Activated CD8-positive, alpha-beta memory T cell treated with anti-CD3 and anti-CD28 coated beads, Interleukin-2, amount 50 U/mL, for 1 hour (primary cell): ENCODE data around the gene TPRN.

ENCODE experiments used
- DNase-seq: peaks from one replicate; pipeline ENCODE4 v3.0.0-alpha.2; 2020; ENCODE audit errors: extremely low read depth

The TPRN gene

GRCh38 chr9:137225699-137226331, 25.3 kb upstream of the TPRN start:
- DNase-seq = no peak

- DNase-seq = no peak
Measured at GRCh38 chr9:137224830-137225694, 24.5 kb upstream of the TPRN start, which contains the start of gene CYSRT1. Gene CYSRT1, plus strand, starts transcription at chr9:137225174. Its CDS starts 448 bp downstream, at chr9:137225622.

DNA sequence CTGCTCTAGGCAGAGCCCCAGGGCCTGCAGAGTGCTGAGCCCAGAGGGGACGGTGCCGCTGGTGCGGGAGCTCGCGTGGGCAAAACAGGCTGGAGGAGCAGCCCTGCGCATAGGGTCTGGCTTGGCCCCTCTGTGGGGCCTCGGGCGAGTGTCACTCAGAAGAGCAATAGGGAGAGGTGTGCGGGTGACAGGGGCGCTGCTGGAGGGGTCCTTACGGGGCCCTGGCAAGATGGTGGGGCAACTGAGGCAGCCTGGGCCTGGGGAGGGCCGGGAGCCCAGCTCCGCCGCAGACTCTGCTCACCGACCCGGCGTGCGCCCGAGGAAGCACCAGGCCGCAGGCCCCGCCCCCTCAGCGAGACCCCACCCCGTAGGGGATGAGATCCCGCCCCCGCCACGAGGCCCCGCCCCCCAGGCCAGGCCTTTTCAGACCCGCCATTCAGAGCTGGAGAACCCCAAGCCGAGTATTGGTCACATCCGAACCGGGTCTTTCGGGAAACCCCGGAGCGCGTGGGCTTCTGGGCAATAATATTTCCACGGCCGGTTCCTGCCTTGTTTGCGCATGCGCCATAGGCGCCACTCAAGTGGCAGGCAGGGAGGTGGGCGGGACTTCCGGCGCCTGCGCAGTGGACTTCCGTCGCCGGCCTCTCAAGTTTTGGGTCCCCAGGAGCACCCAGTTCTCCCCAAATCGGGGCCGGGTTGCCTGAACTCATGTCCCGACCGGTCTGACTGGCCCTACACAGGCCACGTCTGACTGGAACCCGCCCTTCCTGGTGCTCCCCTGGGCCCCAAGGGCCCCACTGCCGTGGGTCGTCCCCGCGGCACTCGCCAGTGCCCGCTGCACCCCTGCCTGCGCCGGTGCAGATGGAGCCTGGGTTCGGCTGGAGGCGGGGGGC, 22.8 kb upstream of the TPRN start:
- peak; percentile 97 for DNase-seq

DNA sequence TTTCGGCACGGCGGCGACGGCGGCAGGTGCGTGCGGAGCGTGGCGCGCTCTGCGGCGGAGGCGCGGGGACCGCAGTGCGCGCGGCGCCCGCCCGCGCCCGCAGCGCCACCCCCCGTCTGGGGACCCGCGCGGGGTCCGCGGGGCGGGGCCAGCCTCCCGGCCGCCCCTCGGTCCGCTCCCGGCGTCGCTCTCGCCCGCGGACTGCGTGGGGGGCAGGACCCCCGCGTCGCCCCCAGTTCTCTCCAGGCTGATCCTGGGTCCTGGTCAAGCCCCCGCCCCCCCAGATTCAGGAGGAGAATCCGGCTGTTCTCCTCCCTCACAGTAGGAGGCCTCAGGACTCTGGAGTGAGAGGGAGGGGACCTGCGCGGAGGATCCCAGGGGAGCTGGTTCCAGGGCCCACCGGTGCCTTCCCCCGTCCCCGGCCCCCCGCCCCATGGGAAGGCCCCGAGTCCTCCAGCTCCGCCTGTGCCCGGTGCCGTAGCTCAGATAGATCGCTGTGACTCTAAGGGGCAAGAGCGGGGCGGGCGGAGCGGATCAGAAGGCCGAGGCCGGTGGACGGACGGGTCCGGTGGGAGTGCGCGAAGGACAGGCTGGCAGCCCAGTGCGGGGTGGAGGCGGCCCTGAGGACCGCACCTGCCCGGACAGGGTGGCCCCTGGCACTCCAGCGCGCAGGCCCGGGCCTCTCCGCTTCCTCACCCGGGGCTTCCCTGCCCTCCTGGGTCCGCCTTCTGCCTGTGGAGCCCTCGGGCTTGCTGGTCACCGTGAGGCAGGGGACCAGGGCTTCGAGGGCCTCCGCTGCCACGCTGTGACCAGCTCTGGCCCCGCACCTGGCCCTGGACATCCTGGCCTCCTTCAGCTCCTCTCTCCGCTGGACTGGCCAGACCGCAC, 21.9 kb upstream of the TPRN start, which contains the start of gene RNF208:
RNF208 (minus strand) TSS at position 51 of the 888 bp plus-strand sequence. CDS start 1,028 bp downstream, outside the sequence.
- DNase-seq = no peak

DNA sequence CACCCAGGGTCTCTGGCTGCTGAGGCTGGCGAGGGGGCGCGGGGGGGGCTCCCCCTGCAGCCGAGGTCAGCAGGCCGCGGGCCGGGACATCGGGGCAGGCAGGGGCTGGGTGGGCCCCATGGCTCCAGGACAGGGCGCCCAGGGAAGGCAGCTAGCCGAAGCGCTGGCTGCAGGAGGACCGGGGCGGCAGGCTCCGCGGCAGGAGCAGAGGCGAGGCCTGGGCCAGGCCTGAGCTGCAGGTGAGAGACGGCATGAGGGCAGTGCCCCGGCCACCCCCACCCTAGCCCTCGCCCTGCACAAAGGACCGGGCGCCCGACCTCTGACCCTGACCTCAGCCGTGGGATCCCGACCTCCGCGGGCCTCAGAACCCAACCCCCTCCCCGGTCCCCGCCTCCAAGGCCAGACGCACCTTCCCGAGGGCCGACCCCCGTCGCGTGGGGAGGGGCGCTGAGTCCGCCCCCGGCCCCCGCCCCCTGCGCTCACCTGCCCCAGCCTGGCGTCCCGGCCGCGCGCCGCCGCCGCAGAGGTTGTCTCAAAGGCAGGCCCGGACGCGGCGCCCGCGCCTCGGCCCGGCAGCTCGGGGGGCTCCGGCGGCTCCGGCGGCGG, 21.1 kb upstream of the TPRN start:
- no peak for DNase-seq

- DNase-seq = no peak
Measured at GRCh38 chr9:137221095-137221505, 20.6 kb upstream of the TPRN start.

DNA sequence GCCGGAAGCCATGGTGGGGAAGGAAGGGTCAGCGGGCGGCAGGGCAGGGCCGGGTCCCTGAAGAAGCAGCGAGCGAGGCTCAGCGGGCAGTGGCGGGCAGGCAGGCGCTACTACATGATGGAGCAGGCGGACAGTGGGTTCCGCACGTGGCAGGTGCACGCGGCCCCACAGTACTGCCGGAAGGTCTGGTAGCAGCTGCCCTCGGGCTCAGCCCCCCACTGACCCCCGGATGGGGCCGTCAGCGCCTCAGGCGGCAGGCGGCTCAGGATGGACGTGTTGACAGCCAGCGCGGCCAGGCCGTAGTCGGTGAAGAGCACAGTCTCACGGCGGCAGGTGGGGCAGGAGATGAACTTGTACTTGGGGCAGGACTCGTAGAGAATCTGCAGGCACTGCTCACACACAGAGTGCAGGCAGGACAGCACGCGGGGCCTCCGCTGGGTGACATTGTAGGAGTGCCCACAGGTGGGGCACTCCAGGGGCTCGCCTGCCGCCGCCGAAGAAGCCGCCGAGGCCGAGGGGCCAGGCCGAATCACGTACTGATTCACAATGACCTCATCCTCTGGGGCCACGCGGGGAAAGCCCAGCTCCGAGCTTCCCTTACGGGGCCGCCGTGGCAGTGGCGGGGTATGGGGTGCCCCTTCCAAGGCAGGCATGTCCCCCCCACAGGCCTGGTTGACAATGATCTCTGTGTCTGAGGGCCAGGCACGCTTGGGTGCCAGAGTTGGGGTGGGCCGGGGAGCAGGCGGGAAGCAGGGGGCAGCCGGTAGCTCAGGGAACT, 20.0 kb upstream of the TPRN start:
- DNase-seq = no peak

DNA sequence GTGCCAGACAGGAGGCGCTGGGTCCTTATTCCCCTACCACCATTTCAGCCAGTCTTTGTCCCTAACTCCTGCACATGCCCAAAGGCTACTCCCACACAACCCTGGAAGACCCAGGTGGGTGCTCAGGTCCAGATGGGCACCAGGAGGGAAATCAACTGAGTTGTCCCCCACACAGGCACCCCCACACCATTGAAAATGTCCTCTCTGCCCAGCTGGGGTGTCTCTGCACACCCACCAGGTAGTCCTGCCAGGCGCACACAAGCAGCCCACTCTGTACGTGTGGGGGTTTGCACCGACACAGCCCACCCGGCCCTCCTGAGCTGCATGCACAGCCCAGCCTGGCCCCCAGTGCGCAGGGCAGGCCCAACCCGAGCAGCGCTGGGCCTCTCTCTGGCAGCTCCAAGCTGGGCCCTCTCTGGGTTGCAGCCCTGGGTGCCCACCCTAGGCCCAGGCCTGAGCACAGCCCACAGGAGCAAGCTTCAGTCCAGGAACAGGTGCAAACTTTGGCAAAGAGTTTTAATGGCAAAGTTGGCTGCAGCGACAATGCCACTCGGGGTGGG, 19.3 kb upstream of the TPRN start:
- no peak for DNase-seq

DNA sequence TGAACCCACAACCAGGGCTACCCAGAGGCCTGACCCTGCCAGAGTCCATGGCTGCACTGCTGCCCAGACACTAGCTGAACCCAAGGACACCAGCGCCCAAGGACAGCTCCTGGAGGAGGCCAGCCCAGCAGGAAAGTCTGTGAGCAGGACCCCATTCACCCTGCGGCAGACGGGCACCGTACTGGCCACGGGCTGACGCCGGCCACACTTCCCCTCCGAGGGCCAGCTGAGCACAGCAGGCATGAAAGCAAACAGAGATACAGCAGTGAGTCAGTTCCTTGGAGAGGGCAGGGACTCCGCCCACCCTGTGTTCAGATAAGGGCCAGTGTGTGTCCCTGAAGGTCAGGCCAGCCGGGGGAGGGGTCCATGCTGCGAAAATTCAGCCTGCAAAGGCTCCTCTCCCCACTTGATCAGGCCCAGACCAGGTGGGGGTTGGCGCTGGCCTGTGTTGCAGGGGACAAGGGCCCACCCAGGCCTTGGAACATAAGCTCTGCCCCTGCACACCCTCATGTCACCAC, 18.3 kb upstream of the TPRN start:
- DNase-seq = no peak

DNA sequence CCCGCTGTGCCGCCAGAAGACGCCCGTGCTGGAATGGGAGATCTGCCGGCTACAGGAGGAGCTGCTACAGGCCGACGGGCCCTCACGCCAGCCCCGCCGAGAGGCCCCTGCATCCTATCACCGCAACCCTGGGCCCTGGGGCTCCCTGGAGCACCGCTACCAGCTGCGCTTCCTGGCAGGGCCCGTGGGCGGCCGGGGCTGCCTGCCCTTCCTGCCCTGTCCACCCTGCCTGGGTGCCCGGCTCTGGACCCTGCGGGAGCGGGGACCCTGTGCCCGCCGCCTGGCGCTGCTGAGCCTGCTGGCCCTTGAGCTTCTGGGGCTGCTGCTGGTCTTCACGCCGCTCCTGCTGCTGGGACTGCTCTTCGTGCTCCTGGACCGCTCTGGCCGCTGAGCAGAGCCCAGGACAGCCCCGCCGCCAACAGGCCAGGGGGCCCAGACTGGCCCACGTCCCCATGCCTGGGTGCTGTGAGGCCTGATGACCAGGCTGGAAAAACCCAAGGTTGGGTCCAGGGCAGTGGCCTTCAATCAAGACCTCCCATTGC, 17.7 kb upstream of the TPRN start:
- DNase-seq = no peak

DNA sequence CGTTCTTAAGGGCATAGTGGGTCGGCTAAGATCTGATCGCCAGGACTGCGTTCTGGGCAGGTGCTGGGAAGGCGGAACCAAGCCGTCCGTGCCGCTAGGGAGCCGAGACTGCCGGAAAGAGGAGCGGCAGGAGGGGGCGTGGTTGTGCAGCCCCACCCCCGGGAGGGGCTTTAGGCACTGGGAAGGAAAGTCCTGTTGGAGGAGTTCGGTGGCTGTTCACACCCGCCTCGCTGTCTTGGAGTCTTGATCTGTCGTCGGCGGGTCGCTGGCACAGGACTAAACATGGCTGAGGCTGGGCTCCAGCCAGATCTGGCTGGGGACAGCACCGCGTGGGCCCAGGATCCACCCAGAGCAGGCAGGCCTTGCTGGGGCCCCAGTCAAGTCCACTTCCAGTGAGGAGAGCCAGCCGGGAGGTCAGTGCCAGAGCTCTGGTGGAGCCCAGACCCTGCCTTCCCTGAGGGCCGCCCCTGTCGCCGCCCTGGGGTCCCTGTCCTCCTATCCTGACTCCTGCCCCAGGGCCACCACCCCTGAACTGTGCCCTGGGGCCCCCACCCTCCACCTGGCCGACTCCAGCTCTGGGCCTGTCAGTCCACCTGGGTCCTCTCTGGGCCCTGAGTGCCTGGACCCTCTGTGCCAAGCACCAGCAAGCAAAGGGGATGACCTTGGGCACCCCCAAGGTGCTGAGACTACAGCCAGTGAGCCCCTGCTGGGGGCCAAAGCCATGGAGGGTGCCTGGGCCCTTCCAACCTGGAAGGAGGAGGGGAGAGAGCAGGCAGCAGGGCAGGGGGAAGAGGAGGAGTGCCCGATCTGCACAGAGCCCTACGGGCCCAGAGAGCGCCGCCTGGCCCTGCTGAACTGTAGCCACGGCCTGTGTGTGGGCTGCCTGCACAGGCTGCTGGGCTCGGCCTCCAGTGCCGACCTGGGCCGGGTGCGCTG, 17.0 kb upstream of the TPRN start:
- no peak for DNase-seq

DNA sequence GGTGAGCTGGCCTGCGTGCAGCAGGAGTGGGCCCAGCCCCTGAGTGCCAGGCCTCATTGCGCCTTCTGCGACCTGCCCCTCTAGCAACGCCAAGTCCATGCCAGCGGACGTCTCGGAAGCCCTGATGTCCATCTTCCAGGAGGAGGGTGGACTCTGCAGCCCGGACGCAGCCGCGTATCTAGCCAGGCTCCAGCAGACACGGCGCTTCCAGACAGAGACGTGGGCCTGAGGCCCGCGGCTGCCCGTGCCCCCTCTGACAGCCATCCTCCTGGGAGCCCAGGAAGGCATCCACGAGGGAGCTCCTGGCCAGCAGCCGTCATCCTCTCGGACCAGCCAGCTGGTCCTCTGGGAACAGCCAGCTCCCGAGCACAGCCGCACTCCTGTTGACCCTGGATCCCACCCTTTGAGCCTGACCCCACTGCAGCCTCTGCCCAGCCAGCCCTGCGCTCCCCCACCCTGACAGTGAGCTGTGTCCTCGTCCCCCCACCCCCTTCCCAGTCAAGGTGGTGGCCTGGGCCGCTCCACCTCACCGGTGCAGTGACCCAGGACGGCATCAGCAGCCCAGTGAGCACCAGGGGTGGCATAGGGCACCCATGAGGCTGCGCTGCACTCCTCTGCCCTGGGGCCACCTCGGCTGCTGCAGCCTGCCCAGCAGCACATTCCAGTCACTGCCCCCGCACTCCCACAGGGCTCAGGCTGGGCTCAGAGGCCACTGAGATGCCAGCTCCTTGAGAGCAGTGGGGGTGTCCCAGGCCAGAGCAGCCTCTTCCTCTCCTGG, 15.8 kb upstream of the TPRN start:
- no peak for DNase-seq

DNA sequence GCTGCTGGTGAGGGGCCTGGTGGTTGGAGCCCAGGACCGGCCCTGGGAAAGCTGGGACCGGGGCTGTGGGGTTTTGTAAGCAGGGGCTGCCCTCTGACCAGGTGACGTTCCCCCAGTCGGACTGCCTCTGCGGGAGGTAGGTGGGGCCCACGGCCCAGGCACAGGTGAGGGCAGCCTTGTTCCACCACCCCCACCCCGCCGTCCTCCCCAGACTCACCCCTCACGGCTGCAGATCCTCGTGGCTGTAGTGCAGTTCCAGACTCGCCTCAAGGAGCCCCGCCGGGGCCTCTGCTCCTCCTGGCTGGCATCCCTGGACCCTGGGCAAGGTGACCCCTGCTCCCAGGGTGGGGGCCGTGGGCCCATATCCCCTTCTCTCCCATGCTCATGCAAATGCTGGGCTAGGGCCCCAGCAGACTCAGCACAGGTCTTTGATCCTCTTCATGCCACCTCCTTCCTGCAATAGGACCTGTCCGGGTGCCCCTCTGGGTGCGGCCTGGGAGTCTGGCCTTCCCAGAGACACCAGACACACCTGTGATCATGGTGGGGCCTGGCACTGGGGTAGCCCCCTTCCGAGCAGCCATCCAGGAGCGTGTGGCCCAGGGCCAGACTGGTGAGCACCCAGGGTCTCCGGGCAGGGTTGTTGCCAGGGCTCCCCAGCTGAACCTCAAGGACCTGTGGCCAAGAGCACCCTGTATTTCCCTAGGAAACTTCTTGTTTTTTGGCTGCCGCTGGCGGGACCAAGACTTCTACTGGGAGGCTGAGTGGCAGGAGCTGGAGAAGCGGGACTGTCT, 14.8 kb upstream of the TPRN start:
- no peak for DNase-seq

- DNase-seq = no peak
Measured at GRCh38 chr9:137214620-137215019, 14.1 kb upstream of the TPRN start.

- DNase-seq = no peak
Measured at GRCh38 chr9:137213160-137214060, 12.9 kb upstream of the TPRN start.
